Lung (tissue), 12 donors: Measurements from ENCODE around the gene GNAI2. TPM values are rescaled to one million over a fixed set of nuclear protein-coding genes. Genes with fewer than 3 reads are reported as not detected.

Source experiments
- ATAC-seq: fragments of 200-7000 bp; cut with Tn5 transposase; one replicate; pipeline ENCODE4 v1.9.1; 2020; ENCODE audit warnings: moderate number of reproducible peaks; ENCODE audit not compliant: insufficient read depth, low FRiP score
- DNase-seq, 3 donors: peaks; one replicate each; pipeline ENCODE4 v3.0.0-alpha.2; 2013 to 2017
- H3K27ac ChIP-seq, 2 donors: one replicate each; pipeline ENCODE4 v1.5.1; 2013; ENCODE audit warnings: mild to moderate bottlenecking in 2 of 2, moderate library complexity in 2 of 2, control low read depth in 1 of 2, inconsistent platforms in 1 of 2, low read depth in 1 of 2, low read length in 1 of 2
- H3K27me3 ChIP-seq, 3 donors: one replicate each; pipeline ENCODE4 v1.5.1; 2013; ENCODE audit warnings: low read length in 2 of 3; ENCODE audit not compliant: control insufficient read depth in 3 of 3, insufficient read depth in 3 of 3
- H3K36me3 ChIP-seq, 4 donors: one replicate each; pipeline ENCODE4 v1.5.1; 2013; ENCODE audit warnings: low read length in 4 of 4, mild to moderate bottlenecking in 1 of 4, moderate library complexity in 1 of 4; ENCODE audit not compliant: control insufficient read depth in 4 of 4, insufficient read depth in 4 of 4
- H3K4me1 ChIP-seq, 5 donors: one replicate each; pipeline ENCODE4 v1.5.1; 2013; ENCODE audit warnings: low read length in 5 of 5, mild to moderate bottlenecking in 2 of 5, moderate library complexity in 1 of 5; ENCODE audit not compliant: control insufficient read depth in 5 of 5, insufficient read depth in 5 of 5
- H3K4me3 ChIP-seq: one replicate; pipeline ENCODE4 v1.5.1; 2013; ENCODE audit warnings: mild to moderate bottlenecking, control low read depth, moderate library complexity
- H3K9ac ChIP-seq, 2 donors: one replicate each; pipeline ENCODE4 v1.5.1; 2013; ENCODE audit warnings: low read length in 2 of 2, control low read depth in 1 of 2; ENCODE audit not compliant: insufficient read depth in 1 of 2
- H3K9me3 ChIP-seq, 4 donors: one replicate each; pipeline ENCODE4 v1.5.1; 2013; ENCODE audit warnings: low read length in 3 of 4, mild to moderate bottlenecking in 1 of 4, moderate library complexity in 1 of 4; ENCODE audit not compliant: control insufficient read depth in 4 of 4, insufficient read depth in 3 of 4
- whole genome bisulfite sequencing, 2 donors: extraction: QIAGEN DNeasy Blood & Tissue Kit; methylation state at CpG; one replicate each; pipeline ENCODE4 v1.1.7; 2013; 5-methylcytosine and 5-hydroxymethylcytosine counted together
- polyA plus RNA-seq, 2 donors: library from polyadenylated mRNA; stranded (reverse); fragments of 200-250 nt; gene quantifications; one replicate each; pipeline ENCODE4 v1.2.1, GENCODE V29; 2013
- total RNA-seq, 2 donors: library from RNA; depleted of rRNA in 1 of 2; stranded (reverse); fragments of >200 nt in 1 of 2; gene quantifications; one replicate each; pipeline ENCODE4 v1.2.1, GENCODE V29; 2014 to 2021
- TF ChIP-seq, protein P1 (sequence below): IDR thresholded peaks from 2 replicates; pipeline ENCODE4 v1.5.1; 2012; ENCODE audit warnings: mild to moderate bottlenecking; ENCODE audit errors: control extremely low read depth, extremely low read depth
- donor health status: control.
- donor health status: control.
- donor health status: Bipolar disorder and iron deficiency.
- donor health status: healthy.
- donor health status: DM: yes; HTN: yes; CAD: no.

The GNAI2 gene
- total and polyA plus RNA-seq, 4 donors = 217 to 364 (median 278) TPM

DNA sequence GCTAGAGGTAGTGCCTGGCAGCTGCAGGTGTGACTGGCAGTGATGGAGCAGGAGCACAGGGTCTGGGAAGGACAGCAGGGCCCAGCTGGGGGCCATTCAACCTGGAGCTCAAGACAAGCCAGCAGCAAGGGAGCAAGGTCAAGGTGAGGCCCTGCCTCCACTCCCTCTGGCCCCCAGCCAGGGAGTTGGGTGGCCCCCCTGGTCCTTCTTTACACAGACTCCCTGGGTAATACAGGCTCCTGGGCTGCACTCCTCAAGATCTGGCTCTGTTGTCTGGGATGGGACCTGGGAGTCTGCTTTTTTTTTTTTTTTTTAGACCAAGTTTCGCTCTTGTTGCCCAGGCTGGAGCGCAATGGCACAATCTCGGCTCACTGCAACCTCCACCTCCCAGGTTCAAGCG, 14.5 kb downstream of the GNAI2 start:
- Histone ChIP-seq H3K27me3 (no peaks in the 10 kb centered on the region), H3K36me3 (peaks cover 0 to 49% (median 18%) of the 10 kb centered on the region in 4 donors), H3K4me3 (no peak overlapping the region), H3K9ac (no peak overlapping the region), H3K9me3 (no peaks in the 10 kb centered on the region), H3K27ac (peak overlapping the region; percentile 21 to 78), H3K4me1 (peaks cover 0 to 66% (median 11%) of the 10 kb centered on the region in 5 donors)
- 90 to 96% methylated on average over 4 of the region's 4 CpGs for WGBS, 2 donors
- no peak for ATAC-seq
- DNase-seq = no peak
- TF ChIP-seq, protein P1, sequence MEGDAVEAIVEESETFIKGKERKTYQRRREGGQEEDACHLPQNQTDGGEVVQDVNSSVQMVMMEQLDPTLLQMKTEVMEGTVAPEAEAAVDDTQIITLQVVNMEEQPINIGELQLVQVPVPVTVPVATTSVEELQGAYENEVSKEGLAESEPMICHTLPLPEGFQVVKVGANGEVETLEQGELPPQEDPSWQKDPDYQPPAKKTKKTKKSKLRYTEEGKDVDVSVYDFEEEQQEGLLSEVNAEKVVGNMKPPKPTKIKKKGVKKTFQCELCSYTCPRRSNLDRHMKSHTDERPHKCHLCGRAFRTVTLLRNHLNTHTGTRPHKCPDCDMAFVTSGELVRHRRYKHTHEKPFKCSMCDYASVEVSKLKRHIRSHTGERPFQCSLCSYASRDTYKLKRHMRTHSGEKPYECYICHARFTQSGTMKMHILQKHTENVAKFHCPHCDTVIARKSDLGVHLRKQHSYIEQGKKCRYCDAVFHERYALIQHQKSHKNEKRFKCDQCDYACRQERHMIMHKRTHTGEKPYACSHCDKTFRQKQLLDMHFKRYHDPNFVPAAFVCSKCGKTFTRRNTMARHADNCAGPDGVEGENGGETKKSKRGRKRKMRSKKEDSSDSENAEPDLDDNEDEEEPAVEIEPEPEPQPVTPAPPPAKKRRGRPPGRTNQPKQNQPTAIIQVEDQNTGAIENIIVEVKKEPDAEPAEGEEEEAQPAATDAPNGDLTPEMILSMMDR = no peak

DNA sequence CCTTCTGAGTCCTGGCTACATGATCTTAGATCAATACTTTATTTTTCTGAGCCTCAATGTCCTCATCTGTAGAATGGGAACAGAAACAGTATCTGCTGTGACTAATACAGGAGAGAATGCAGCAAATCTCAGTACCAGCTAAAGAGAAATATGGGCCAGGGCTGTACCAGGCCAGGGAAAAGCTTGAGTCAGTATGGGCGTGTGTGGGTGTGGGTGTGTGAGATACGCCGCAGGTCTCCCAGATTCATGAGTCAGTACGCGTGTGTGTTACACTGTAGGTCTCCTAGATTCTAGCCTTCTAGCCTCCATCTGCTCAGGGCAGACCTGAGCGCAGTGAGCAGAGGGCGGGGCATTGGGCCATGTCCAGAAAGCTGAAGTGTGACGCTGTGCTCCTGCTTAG, 15.2 kb downstream of the GNAI2 start:
- H3K4me3 ChIP-seq = no peak overlapping the region
- TF ChIP-seq, protein P1 = no peak
- ATAC-seq (no peak), DNase-seq (no peak)
- H3K27me3 ChIP-seq = no peaks in the 10 kb centered on the region
- peak overlapping the region; percentile 37 to 43 for H3K27ac ChIP-seq
- H3K9me3 ChIP-seq = no peaks in the 10 kb centered on the region
- H3K4me1 ChIP-seq = peaks cover 0 to 61% (median 6%) of the 10 kb centered on the region in 5 donors
- H3K9ac ChIP-seq = no peak overlapping the region
- 79 to 88% methylated on average over 8 of the region's 8 CpGs for WGBS, 2 donors
- H3K36me3 ChIP-seq = peaks cover 3 to 54% (median 20%) of the 10 kb centered on the region in 4 donors

DNA sequence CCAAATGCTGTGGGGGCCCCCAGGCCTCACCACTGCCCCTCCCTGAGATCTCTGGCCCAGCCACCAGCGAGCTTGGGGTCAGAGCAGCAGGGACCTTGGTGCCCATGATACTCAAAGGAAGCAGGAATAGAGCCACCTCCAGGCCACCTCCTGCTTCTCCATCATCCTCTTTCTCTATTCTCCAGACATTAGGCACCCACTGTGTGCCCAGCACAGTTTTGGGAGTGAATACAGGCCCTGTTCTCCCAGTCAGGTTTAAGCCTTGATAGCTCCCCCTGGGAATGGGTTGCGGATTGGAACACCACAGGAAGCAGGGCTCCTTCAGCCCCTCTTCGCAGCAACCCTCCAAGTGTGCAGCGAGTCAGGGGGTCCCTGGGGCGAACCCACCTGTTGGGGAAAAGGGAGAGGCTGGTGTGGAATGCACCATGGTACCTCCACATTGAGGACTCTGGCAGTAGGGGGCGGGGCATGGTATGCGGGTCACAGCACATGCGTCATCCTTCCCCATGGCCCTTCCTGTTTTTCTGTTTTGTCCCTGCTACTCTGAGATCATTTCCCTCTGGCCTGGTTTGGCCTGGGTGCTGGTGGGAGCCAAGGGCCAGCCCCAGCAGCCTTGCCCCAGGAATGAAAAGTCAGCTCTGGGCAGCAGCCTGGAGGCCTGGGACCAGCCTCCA, 18.7 kb downstream of the GNAI2 start:
- Histone ChIP-seq H3K4me1 (peaks cover 0 to 46% (median 4%) of the 10 kb centered on the region in 5 donors), H3K9ac (no peak overlapping the region), H3K36me3 (peaks cover 19 to 72% (median 40%) of the 10 kb centered on the region in 4 donors), H3K27me3 (no peaks in the 10 kb centered on the region), H3K4me3 (no peak overlapping the region), H3K27ac (peak overlapping the region; percentile 80 to 93), H3K9me3 (peaks cover 0 to 4% (median 0%) of the 10 kb centered on the region in 4 donors)
- DNase-seq (peak in 1 of 3 donors; percentile 46), ATAC-seq (peak; percentile 33)
- TF ChIP-seq, protein P1 = no peak
- 64 to 71% methylated on average over 6 to 8 of the region's 8 CpGs for WGBS, 2 donors
